Ramos (cell line): Measurements from ENCODE around the gene LARP6.
"Not testable (repeated sequence)": the region's sequence is repeated elsewhere in the genome, so short reads cannot be mapped to it uniquely, and the experiment has no call there.

Experiments used
- in situ Hi-C: fragments of 300-500 bp; cut with MboI; formaldehyde crosslinking; loops from one replicate; pipeline ENCODE4 v1.14.3; 2022; ENCODE audit warnings: low sequenced_read_pairs; ENCODE audit not compliant: unreplicated experiment

Gene LARP6

GRCh38 chr15:70853973-70854665 lies at the start of gene LARP6:
Gene LARP6, minus strand, starts transcription at chr15:70854157. Its CDS starts 69 bp downstream, at chr15:70854088.
- in situ Hi-C loops, result no loop called here

GRCh38 chr15:70902107-70902506 lies 48.1 kb upstream of the LARP6 start:
- in situ Hi-C loops, result no loop called here

DNA sequence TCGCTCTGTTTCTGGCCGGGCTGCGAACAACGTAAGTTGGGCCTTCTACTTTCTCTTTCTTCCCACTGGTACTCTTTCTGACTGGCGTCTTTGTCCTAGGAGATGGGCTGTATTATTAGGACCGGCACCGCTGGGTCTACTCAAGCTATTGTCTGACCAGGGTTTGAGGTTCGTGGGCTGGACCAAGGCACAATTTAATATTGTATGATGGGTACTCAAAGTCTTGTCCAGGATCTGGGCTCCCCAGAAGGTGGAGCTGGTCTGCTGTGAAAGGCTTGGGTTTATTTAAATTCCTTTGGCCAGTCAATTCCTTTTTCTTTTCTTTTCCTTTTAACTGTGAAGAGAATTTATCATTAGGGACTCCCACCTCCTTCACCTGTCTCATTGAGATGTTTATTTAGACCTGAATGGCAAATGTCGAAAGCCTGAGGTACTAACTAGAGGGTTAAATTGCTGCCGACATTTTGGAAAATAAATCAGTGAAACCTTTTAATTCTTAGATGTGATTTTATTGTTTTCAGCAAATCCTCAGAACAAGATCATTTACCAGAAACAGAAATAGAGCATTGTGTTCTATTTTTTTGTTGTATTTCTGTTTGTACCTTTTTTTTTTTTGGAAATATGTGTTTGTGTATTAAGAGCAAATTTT lies 39.1 kb upstream of the LARP6 start:
- in situ Hi-C loops, result no loop called here

- in situ Hi-C loops, result no loop called here
Measured at GRCh38 chr15:70892002-70892911, 38.3 kb upstream of the LARP6 start, which contains the start of the genes LRRC49 and THAP10. Gene LRRC49, plus strand, starts transcription at chr15:70892826. Its CDS starts 69 bp downstream, at chr15:70892895. Gene THAP10, minus strand, starts transcription at chr15:70892433. Its CDS starts 161 bp downstream, at chr15:70892272.

DNA sequence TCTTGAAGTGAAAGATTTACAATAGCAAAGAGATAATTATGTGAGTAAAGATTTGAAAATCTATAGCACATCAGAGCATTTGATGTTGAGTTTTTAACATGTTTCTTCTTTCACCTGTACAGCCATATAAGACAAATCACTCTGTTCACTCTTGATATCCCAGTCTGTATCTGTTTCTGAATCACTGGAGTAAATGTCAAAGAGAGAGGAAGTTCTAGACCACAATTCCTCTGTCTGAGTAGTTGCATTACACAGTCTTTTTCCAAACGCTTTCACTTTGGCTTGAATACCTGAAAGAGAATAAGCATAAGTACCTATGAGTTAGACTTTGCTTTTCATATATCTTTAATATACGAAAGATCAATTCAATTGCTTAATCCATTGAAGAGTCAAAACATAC lies 28.4 kb upstream of the LARP6 start:
- in situ Hi-C loops, result no loop called here

DNA sequence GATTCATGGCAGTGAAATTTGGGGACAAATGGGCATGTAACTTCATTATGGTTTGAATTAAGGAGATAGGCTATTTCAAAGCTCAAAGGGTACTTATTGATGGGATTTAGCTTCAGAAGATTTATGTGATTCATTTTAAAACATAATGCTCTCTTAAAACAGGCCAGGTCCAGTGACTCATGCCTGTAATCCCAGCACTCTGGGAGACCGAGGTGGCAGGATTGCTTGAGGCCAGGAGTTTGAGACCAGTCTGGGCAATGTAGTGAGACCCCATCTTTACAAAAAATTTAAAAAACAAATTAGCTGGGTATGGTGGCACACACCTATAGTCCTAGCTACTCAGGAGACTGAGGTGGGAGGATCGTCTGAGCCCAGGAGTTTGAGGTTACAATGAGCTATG lies 26.8 kb upstream of the LARP6 start:
- in situ Hi-C loops, result no loop called here

DNA sequence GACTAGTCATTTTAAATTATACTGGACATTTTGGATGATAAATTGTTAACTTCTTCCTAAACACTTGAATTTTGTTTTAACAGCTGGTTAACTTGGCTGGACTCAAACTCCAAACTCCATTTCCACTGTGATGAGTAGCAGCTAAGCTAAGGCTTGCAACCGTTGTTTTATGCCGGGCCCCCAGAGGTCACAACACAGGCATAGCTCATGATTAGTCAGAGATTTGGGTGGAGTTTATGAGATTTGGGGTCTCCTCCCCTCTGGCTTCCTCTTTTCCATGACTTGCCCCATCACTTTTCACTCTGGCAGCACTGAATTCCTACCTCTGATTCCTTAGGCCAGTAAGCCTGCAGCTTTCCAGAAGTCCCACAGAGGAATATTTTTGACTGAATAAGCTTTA lies 25.4 kb upstream of the LARP6 start:
- in situ Hi-C loops, result no loop called here

DNA sequence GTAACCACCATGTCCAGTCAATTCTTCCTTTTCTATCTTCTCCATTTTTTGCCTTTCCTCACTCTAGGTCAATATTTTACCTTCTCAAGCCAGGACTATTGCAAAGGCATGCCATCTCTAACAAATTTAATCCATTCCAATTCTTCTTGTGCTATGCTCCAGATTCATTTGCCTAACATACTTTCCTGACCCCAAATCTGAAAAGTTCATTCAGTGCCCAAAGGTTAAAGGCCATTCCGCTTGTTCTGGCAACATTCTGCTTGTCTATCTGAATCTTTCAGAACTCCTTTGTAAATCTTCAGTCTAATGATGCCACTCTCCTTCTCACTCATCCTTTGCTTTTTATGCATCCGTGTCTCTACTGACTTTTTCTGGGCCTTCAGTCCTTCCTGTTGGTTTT lies 22.7 kb upstream of the LARP6 start:
- in situ Hi-C loops, result no loop called here

GRCh38 chr15:70876011-70876410 lies 22.1 kb upstream of the LARP6 start:
- in situ Hi-C loops, result no loop called here

- in situ Hi-C loops, result no loop called here
Measured at GRCh38 chr15:70875001-70875782, 21.2 kb upstream of the LARP6 start.

GRCh38 chr15:70873232-70874054 lies 19.5 kb upstream of the LARP6 start:
- in situ Hi-C loops, result no loop called here

DNA sequence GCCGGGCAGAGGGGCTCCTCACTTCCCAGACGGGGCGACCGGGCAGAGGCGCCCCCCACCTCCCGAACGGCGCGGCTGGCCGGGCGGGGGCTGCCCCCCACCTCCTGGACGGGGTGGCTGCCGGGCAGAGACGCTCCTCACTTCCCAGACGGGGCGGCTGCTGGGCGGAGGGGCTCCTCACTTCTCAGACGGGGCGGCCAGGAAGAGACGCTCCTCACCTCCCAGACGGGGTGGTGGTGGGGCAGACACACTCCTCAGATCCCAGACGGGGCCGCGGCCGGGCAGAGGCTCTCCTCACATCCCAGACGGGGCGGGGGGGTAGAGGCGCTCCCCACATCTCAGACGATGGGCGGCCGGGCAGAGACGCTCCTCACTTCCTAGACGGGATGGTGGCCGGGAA lies 17.5 kb upstream of the LARP6 start:
- in situ Hi-C loops, result not testable (repeated sequence)

DNA sequence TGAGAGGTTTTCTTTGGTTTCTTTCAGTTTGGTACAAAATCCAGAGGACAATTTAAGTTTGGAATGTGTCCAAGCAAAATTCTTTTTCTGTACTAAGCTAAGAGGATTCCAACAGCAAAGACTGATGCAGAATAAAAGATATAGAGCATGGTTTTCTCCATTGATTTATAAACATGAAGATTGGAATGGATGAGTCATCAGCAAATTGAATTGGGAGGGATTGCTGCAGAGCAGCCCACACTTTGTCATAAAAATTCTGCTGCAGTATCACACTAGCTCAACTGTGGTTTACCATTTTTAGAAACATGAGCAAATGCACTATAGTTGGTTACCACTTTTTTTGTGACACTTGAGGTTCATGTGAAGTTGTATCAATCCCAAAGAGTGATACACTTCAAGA lies 16.1 kb upstream of the LARP6 start:
- in situ Hi-C loops, result no loop called here

DNA sequence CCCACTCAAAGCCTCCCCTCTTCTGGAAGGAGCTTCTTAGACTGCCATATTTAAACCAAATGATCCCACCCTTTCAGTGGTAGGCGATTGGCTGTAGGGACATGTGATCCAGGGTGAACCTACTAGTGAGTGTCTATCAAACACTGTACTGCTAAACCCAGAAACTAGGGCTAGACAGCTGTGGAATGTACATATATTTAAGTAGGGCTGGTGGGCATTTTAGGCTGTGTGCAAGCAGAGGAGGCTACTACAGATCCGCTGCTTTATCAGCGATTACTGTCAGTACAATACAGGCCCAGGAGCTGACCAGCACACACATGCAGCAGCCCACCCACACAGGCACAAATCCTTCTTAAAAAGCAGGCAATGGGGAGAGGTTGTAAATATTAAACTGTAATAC lies 15.4 kb upstream of the LARP6 start:
- in situ Hi-C loops, result no loop called here

GRCh38 chr15:70867911-70868467 lies 14.0 kb upstream of the LARP6 start:
- in situ Hi-C loops, result no loop called here

DNA sequence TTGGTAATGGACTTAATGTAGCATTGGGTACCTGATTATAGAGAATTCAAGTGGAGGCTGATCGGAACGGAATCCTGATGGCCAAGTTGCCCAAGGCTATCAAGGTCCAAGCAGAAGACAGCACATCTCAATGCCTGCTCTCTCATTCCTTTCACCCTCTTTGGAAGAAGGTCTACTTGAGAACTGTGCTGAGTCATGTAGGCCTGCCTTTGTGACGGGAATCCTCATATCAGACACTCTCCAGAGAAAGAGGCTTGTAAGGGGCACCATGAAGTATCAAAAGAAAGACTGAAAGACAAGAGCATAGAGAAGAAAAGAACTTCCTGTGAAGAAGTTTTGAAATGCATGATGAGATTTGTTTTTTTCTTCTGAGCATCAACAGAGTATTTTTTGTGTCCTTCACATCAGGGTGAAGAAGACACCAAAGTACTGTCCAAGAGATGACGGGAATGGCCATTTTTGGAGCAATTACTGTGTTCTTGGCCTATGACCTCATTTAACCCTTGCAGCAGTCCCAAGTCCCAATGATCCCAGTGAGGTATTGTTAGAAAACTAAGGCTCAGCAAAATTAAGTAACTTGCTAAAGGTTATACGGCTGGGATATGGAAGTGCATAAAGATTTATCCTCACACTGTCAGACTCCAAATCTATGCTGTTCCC lies 13.2 kb upstream of the LARP6 start:
- in situ Hi-C loops, result no loop called here

DNA sequence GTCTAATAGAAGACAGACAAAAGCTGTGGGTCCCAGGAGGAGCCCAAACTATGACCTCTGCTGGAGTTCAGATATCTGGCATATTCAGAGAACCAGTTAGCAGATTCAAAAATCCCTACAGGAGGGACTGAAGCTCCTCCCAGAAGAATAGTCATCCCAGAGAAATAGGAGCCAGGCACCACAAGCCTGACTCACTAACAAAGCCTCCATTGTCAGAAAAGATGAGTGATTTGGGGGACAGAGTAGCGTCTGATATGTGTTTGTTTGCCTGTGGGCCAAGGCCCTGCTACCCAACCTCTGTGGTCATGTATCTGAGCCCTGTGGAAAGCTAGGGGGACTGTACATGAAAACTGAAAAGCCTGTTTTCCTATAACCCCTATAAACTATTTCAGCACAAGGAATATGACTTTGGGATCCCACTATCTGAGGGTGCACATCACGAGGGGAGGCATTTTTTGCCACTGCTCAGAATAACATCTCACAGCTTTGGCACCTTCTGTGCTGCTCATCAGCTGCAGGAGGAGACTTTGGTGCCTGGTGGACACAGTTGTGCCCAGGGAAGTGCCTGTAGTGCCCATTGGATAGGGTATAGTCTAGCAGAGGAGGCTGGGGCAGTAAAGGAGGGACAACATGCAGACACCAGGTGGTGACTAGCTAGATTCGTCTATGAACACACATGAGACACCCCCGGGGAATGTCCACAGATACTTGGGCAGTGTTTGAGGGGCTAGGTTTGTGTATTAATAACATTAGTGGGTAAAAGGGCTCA lies 9.7 kb upstream of the LARP6 start:
- in situ Hi-C loops, result no loop called here

GRCh38 chr15:70859998-70860397 lies 6.0 kb upstream of the LARP6 start:
- in situ Hi-C loops, result no loop called here
